Adrenal gland (tissue), 5 donors: Measurements from ENCODE around the gene EFNA5.
A peak's percentile ranks its signal among the peaks of the same experiment; 100 is the strongest.

Experiments used
- CTCF ChIP-seq, 6 experiments: fragments of 450-650 bp in 4 of 6; fragments of 200-600 bp in 2 of 6; sonication (generic) in 1 of 6; IDR thresholded peaks; 1 replicate in 5 of 6; 2 replicates in 1 of 6; pipeline versions ENCODE4 v1.5.1 to v1.8.0; 2016 to 2021; ENCODE audit warnings: antibody characterized with exemption in 6 of 6, mild to moderate bottlenecking in 2 of 6, moderate library complexity in 1 of 6
- POLR2A ChIP-seq, 2 donors: fragments of 450-650 bp; IDR thresholded peaks; one replicate each; pipeline ENCODE4 v1.6.1; 2017; ENCODE audit warnings: antibody characterized with exemption in 2 of 2, mild to moderate bottlenecking in 2 of 2, moderate library complexity in 1 of 2
- donor health status: DM: no; HTN: no; CAD: no.

GRCh38 chr5:107673368-107674136 lies 2.8 kb upstream of the EFNA5 start:
- TF ChIP-seq CTCF (IDR thresholded peaks at IDR 0.05) (peak; percentile 83 to 93 (median 90)), POLR2A (IDR thresholded peaks at IDR 0.05) (no peak)
